ENCODE measurements around the gene UTP14A.

Gene UTP14A

GRCh38 chrX:129953334-129953648 lies 47.3 kb downstream of the UTP14A start:
- DNase-seq: no peak

- no peak for DNase-seq
These were observed 47.9 kb downstream of the UTP14A start for GRCh38 chrX:129953881-129954280.

GRCh38 chrX:129954804-129955203 lies 48.8 kb downstream of the UTP14A start:
- no peak for DNase-seq

GRCh38 chrX:129955682-129956081 lies 49.7 kb downstream of the UTP14A start:
- DNase-seq: no peak

- no peak for DNase-seq
These were observed 50.2 kb downstream of the UTP14A start for GRCh38 chrX:129956145-129956544.

- no peak for DNase-seq
These were observed 50.8 kb downstream of the UTP14A start for GRCh38 chrX:129956765-129957164.

- DNase-seq: peak; percentile 75
These were observed 51.5 kb downstream of the UTP14A start for GRCh38 chrX:129957241-129958082.

- no peak for DNase-seq
These were observed 52.1 kb downstream of the UTP14A start for GRCh38 chrX:129958083-129958465.

- DNase-seq: no peak
These were observed 53.0 kb downstream of the UTP14A start for GRCh38 chrX:129958814-129959492.

GRCh38 chrX:129959493-129959832 lies 53.5 kb downstream of the UTP14A start:
- no peak for DNase-seq

GRCh38 chrX:129961180-129962083 lies 55.5 kb downstream of the UTP14A start:
- DNase-seq: peak; percentile 75

- no peak for DNase-seq
These were observed 57.8 kb downstream of the UTP14A start for GRCh38 chrX:129963729-129964128.

GRCh38 chrX:129965166-129965565 lies 59.2 kb downstream of the UTP14A start:
- no peak for DNase-seq

- no peak for DNase-seq
These were observed 63.0 kb downstream of the UTP14A start for GRCh38 chrX:129968968-129969367.

- no peak for DNase-seq
These were observed 70.5 kb downstream of the UTP14A start for GRCh38 chrX:129976441-129976840.
